ENCODE data around the gene ALDH3A1. TPM values are rescaled to one million over a fixed set of nuclear protein-coding genes. Genes with fewer than 3 reads are reported as not detected.

ALDH3A1 gene
- total RNA-seq, 3 donors from 2014 or later (not counting 1 experiment from before 2014, with no cell fraction given): not detected

DNA sequence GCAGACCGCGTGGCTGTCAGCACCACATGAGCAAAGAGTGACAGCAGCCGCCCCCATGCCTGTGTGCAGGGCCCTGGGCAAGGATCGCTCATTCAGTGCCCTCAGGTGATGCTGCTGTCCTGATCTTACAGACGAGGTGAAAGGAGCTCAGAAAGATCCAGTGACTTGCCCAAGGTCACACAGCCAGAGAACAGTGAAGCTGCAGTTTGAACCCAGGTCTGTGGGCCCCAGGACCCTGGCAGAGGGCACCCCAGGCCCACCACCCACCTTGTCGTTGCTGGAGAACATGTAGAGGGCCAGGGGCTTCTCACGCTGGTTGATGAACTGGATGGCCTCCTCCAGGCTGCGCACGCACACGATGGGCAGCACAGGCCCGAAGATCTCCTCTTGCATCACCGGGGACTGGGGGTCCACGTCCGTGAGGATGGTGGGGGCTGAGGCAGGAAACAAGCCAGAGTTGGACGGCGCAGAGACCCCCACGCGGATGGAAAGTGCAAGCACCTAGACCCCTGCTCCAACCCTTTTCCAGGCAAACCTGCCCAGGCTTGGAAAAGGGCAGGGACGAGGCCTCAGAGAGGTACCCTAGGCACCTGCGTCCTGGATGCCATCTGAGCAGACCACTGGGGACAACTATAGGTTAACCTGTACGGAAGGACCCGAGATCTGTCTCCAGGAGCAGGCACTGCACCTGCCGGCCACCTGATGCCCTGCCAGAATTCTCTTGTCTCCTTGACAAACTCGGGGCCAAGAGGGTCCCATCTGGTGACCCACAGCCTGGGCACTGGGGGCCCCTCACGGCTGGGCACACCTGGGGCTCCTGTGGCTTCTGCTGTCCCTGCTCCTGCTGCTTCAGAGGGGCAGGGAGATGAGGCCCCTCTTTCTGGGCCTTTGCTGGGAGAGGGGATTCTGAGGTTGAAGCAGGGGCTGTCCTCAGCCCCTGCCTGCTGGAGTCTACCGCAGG lies 8.6 kb downstream of the ALDH3A1 start:
- TF ChIP-seq, protein P1, sequence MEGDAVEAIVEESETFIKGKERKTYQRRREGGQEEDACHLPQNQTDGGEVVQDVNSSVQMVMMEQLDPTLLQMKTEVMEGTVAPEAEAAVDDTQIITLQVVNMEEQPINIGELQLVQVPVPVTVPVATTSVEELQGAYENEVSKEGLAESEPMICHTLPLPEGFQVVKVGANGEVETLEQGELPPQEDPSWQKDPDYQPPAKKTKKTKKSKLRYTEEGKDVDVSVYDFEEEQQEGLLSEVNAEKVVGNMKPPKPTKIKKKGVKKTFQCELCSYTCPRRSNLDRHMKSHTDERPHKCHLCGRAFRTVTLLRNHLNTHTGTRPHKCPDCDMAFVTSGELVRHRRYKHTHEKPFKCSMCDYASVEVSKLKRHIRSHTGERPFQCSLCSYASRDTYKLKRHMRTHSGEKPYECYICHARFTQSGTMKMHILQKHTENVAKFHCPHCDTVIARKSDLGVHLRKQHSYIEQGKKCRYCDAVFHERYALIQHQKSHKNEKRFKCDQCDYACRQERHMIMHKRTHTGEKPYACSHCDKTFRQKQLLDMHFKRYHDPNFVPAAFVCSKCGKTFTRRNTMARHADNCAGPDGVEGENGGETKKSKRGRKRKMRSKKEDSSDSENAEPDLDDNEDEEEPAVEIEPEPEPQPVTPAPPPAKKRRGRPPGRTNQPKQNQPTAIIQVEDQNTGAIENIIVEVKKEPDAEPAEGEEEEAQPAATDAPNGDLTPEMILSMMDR (IDR thresholded peaks at IDR 0.05): no peak
- peaks cover 0 to 3% of the 10 kb centered on the region in 2 donors for H3K4me1 Mint-ChIP-seq
- peaks cover 3% of the 10 kb centered on the region for H3K4me1 ChIP-seq (ENCODE audit: control insufficient read depth, insufficient read depth, low read length)
- H3K9me3 Mint-ChIP-seq: no peaks in the 10 kb centered on the region
- 93% methylated on average over 26 of the region's 26 CpGs for WGBS (ENCODE audit: insufficient coverage)
- ATAC-seq: no peak
- DNase-seq: no peak
- no peaks in the 10 kb centered on the region for H3K27me3 Mint-ChIP-seq (ENCODE audit: low read depth in 2 of 2)
- H3K27me3 ChIP-seq (ENCODE audit: control insufficient read depth, insufficient read depth, low read length): no peaks in the 10 kb centered on the region
- H3K9me3 ChIP-seq (ENCODE audit: control insufficient read depth, insufficient read depth, low read length): no peaks in the 10 kb centered on the region
- no peaks in the 10 kb centered on the region for H3K36me3 Mint-ChIP-seq
- no peaks in the 10 kb centered on the region for H3K36me3 ChIP-seq (ENCODE audit: control insufficient read depth, insufficient read depth, low read length)
- H3K27ac Mint-ChIP-seq: no peak overlapping the region
- H3K4me3 ChIP-seq (ENCODE audit: low read length): no peak overlapping the region
- intact Hi-C loops (cut with micrococcal nuclease): no loop called here
- H3K27ac ChIP-seq (ENCODE audit: low read length): no peak overlapping the region
- H3K4me3 Mint-ChIP-seq: no peak overlapping the region

DNA sequence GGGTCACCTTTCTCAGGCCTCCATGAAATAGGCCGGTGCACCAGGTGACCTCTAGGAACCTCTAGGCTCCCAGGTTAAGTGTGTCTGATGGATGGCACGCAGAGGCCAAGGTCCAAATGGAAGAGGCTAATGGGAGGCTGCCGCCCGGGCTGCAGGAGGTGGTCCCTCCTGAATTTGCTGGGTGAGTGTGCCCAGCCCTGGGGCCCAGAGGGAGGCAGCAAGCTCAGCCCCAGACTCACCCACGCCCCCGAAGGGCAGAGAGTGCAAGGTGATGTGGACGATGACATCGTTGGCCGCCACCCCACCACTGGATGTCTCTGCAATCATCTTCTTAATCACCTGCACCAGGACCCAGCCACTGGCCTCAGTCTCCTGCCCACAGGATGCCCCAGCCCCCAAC lies 9.3 kb downstream of the ALDH3A1 start:
- DNase-seq (no peak), ATAC-seq (no peak)
- Mint-ChIP-seq H3K4me1 (no peaks in the 10 kb centered on the region), H3K4me3 (no peak overlapping the region), H3K27ac (no peak overlapping the region), H3K9me3 (no peaks in the 10 kb centered on the region), H3K27me3 (ENCODE audit: low read depth in 2 of 2) (peaks cover 0 to 3% of the 10 kb centered on the region in 2 donors), H3K36me3 (no peaks in the 10 kb centered on the region)
- WGBS (ENCODE audit: insufficient coverage): over 99% methylated on average over 9 of the region's 9 CpGs
- H3K27ac ChIP-seq (ENCODE audit: low read length): no peak overlapping the region
- no peaks in the 10 kb centered on the region for H3K36me3 ChIP-seq (ENCODE audit: control insufficient read depth, insufficient read depth, low read length)
- no peaks in the 10 kb centered on the region for H3K27me3 ChIP-seq (ENCODE audit: control insufficient read depth, insufficient read depth, low read length)
- H3K4me3 ChIP-seq (ENCODE audit: low read length): no peak overlapping the region
- intact Hi-C loops (cut with micrococcal nuclease): no loop called here
- TF ChIP-seq, protein P1 (IDR thresholded peaks at IDR 0.05): no peak
- no peaks in the 10 kb centered on the region for H3K4me1 ChIP-seq (ENCODE audit: control insufficient read depth, insufficient read depth, low read length)
- H3K9me3 ChIP-seq (ENCODE audit: control insufficient read depth, insufficient read depth, low read length): no peaks in the 10 kb centered on the region

DNA sequence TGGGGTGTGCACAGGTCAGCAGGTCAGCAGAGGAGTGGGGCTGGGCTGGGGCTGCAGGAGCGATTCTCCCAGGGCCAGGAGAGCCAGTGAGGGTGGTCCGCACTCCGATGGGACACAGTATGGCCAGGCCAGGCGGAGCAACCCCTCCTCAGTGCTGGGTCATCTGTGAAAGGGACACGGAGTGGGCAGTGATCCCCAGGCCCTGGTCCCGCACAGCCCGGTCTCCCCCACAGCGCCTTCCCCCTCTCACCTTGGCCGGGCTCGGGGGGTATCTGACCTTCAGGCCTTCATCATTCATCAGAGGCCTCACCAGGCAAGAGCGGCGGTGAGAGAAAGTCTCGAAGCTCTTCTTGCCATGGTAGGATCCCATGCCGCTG lies 10.0 kb downstream of the ALDH3A1 start:
- H3K36me3 ChIP-seq (ENCODE audit: control insufficient read depth, insufficient read depth, low read length): no peaks in the 10 kb centered on the region
- DNase-seq: no peak
- Mint-ChIP-seq H3K9me3 (no peaks in the 10 kb centered on the region), H3K27ac (no peak overlapping the region), H3K27me3 (ENCODE audit: low read depth in 2 of 2) (peaks cover 0 to 3% of the 10 kb centered on the region in 2 donors), H3K4me1 (no peaks in the 10 kb centered on the region), H3K4me3 (no peak overlapping the region), H3K36me3 (no peaks in the 10 kb centered on the region)
- H3K27me3 ChIP-seq (ENCODE audit: control insufficient read depth, insufficient read depth, low read length): no peaks in the 10 kb centered on the region
- intact Hi-C loops (cut with micrococcal nuclease): no loop called here
- TF ChIP-seq, protein P1 (IDR thresholded peaks at IDR 0.05): no peak
- ATAC-seq: no peak
- H3K27ac ChIP-seq (ENCODE audit: low read length): no peak overlapping the region
- WGBS (ENCODE audit: insufficient coverage): 93% methylated on average over 14 of the region's 14 CpGs
- H3K4me1 ChIP-seq (ENCODE audit: control insufficient read depth, insufficient read depth, low read length): no peaks in the 10 kb centered on the region
- H3K9me3 ChIP-seq (ENCODE audit: control insufficient read depth, insufficient read depth, low read length): no peaks in the 10 kb centered on the region
- no peak overlapping the region for H3K4me3 ChIP-seq (ENCODE audit: low read length)
